ENCODE results near the gene THRB. TPM values are rescaled to one million over a fixed set of nuclear protein-coding genes. Genes with fewer than 3 reads are reported as not detected.
A peak's percentile ranks its signal among the peaks of the same experiment; 100 is the strongest.
"Not testable (repeated sequence)": the region's sequence is repeated elsewhere in the genome, so short reads cannot be mapped to it uniquely, and the experiment has no call there.

Gene THRB
- total RNA-seq, 1 donor from 2014 or later: 19.7 TPM

DNA sequence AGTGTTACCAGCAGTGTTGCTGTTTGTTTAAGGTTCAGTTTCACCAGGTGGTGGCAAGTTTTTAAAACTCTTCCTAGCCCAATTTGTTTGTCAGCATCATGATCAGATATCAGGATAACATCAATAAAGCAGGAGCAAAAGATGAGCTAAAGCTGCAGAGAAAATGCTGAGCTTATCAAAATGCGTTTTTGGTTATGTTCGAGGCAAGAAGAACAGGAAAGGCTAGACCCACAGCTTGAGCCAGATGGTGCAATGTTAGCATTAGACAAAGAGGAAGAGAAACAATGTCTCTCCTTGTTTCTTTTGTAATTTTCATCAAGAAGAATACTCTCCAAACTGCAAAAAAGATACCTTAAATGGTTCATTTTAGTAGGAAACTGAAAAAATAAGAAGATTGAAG lies 66.2 kb downstream of the THRB start:
- Histone ChIP-seq H3K27me3 (no peaks in the 10 kb centered on the region), H3K27ac (no peak overlapping the region), H3K4me1 (no peaks in the 10 kb centered on the region), H3K9me3 (no peaks in the 10 kb centered on the region), H3K4me3 (no peak overlapping the region), H3K36me3 (no peaks in the 10 kb centered on the region)
- ATAC-seq: no peak
- TF ChIP-seq, protein P1, sequence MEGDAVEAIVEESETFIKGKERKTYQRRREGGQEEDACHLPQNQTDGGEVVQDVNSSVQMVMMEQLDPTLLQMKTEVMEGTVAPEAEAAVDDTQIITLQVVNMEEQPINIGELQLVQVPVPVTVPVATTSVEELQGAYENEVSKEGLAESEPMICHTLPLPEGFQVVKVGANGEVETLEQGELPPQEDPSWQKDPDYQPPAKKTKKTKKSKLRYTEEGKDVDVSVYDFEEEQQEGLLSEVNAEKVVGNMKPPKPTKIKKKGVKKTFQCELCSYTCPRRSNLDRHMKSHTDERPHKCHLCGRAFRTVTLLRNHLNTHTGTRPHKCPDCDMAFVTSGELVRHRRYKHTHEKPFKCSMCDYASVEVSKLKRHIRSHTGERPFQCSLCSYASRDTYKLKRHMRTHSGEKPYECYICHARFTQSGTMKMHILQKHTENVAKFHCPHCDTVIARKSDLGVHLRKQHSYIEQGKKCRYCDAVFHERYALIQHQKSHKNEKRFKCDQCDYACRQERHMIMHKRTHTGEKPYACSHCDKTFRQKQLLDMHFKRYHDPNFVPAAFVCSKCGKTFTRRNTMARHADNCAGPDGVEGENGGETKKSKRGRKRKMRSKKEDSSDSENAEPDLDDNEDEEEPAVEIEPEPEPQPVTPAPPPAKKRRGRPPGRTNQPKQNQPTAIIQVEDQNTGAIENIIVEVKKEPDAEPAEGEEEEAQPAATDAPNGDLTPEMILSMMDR (IDR thresholded peaks at IDR 0.05): no peak
- intact Hi-C loops (cut with DNase I): no loop called here
- DNase-seq: no peak

GRCh38 chr3:24426896-24427295 lies 67.8 kb downstream of the THRB start:
- Histone ChIP-seq H3K27me3 (no peaks in the 10 kb centered on the region), H3K27ac (no peak overlapping the region), H3K4me3 (no peak overlapping the region), H3K4me1 (no peaks in the 10 kb centered on the region), H3K36me3 (no peaks in the 10 kb centered on the region), H3K9me3 (no peaks in the 10 kb centered on the region)
- intact Hi-C loops (cut with DNase I): no loop called here
- TF ChIP-seq, protein P1 (IDR thresholded peaks at IDR 0.05): no peak
- no peak for DNase-seq
- no peak for ATAC-seq

- H3K36me3 ChIP-seq; H3K27ac ChIP-seq; ATAC-seq; H3K27me3 ChIP-seq; H3K9me3 ChIP-seq; DNase-seq; H3K4me1 ChIP-seq; intact Hi-C loops (cut with DNase I); H3K4me3 ChIP-seq: not testable (repeated sequence)
Measured at GRCh38 chr3:24420829-24421228, 73.8 kb downstream of the THRB start.

DNA sequence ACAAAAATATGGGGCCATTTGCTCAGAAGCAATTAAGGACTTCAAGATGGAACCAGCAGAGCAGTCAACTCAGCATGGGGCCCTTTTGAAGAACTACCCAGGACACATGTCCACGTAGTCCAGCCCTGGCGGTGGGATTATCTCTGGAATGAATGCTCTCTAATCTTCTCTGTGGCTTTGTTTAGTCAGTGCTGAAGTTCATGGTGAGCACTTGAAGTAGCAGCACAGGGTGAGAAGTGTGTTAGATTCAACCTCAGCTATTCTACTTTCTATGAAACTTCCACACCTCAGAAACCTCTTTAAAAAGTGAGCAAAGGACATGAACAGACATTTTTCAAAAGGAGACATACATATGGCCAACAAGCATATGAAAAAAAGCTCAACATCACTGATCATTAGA lies 74.4 kb downstream of the THRB start:
- TF ChIP-seq, protein P1 (IDR thresholded peaks at IDR 0.05): no peak
- no peaks in the 10 kb centered on the region for H3K36me3 ChIP-seq
- H3K27ac ChIP-seq: no peak overlapping the region
- DNase-seq: no peak
- no peak overlapping the region for H3K4me3 ChIP-seq
- intact Hi-C loops (cut with DNase I): no loop called here
- H3K27me3 ChIP-seq: no peaks in the 10 kb centered on the region
- ATAC-seq: no peak
- H3K9me3 ChIP-seq: no peaks in the 10 kb centered on the region
- no peaks in the 10 kb centered on the region for H3K4me1 ChIP-seq

DNA sequence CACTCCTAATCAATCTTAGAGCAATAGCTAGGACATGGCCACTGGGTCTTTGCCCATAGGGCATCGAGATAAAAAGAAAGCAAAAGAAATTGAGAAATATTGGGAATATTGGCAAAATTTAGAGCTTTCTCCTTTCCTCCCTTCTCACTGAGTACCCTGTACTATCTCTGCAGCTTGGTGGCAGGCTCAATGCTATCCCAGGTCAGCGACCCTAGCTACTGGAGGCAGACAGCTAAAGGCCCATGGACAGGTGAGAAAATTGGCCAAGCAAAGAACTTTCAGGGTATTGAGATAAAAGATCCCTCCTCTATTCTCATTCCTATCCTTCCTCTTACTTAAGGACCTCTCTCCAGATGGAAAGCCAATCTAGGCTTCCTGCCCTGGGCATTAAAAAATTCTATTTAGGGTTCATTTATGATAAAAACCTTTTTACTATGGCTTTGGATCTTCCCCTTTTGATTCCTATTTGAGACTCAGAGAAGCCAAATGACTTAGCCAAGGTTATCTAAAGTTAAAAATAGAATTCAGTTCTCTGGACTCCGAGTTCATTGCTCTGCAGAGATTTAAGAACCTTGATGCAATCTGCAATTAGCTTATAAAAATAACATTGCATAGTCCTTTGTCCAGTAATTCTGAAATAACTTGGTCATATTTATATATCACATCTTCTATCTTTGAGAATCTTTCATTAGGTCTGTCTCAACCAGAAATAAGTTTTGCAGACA lies 75.4 kb downstream of the THRB start:
- H3K27ac ChIP-seq: no peak overlapping the region
- no peak for DNase-seq
- H3K4me1 ChIP-seq: no peaks in the 10 kb centered on the region
- no peak overlapping the region for H3K4me3 ChIP-seq
- H3K36me3 ChIP-seq: no peaks in the 10 kb centered on the region
- no peaks in the 10 kb centered on the region for H3K27me3 ChIP-seq
- TF ChIP-seq, protein P1 (IDR thresholded peaks at IDR 0.05): no peak
- intact Hi-C loops (cut with DNase I): no loop called here
- ATAC-seq: no peak
- no peaks in the 10 kb centered on the region for H3K9me3 ChIP-seq

DNA sequence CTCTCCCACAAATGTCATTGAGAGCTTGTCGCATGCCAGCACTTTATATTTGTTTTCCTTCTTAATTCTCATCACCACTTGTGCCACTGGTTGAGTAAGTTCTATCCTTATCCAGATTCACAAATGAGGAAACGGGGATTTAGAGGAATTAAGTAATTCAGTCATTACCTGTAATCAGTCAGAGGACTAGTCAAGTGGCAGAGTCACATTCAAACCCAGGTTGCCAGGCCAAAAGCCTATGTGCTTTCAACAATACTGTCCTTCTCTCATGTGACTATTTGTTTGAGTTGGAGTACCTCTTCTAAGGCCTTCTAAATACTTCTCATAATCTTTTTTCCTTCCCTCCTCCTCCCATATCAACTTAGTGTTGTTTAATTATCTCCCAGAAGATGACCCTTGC lies 76.9 kb downstream of the THRB start:
- H3K27me3 ChIP-seq: no peaks in the 10 kb centered on the region
- no peaks in the 10 kb centered on the region for H3K9me3 ChIP-seq
- H3K36me3 ChIP-seq: no peaks in the 10 kb centered on the region
- H3K27ac ChIP-seq: no peak overlapping the region
- DNase-seq (no peak), ATAC-seq (peak; percentile 44)
- no peak overlapping the region for H3K4me3 ChIP-seq
- TF ChIP-seq, protein P1 (IDR thresholded peaks at IDR 0.05): no peak
- no peaks in the 10 kb centered on the region for H3K4me1 ChIP-seq
- intact Hi-C loops (cut with DNase I): no loop called here
